ENCODE measurements around the gene WASHC3. TPM values are rescaled to one million over a fixed set of nuclear protein-coding genes. Genes with fewer than 3 reads are reported as not detected.

The WASHC3 gene
- total RNA-seq, 3 donors from 2014 or later = 18.8 to 24.9 (median 22.6) TPM

GRCh38 chr12:101968770-101969169 lies 93.0 kb downstream of the WASHC3 start:
- Mint-ChIP-seq H3K4me3 (no peak overlapping the region), H3K9me3 (peaks cover 7% of the 10 kb centered on the region), H3K27me3 (ENCODE audit: low read depth) (peaks cover 4% of the 10 kb centered on the region), H3K36me3 (ENCODE audit: insufficient read depth) (no peaks in the 10 kb centered on the region), H3K4me1 (ENCODE audit: low read depth) (peaks cover 17% of the 10 kb centered on the region)
- DNase-seq (no peak), ATAC-seq (peak in 1 of 2 donors; percentile 71)

GRCh38 chr12:101967506-101967905 lies 94.3 kb downstream of the WASHC3 start:
- Mint-ChIP-seq H3K9me3 (peaks cover 7% of the 10 kb centered on the region), H3K36me3 (ENCODE audit: insufficient read depth) (no peaks in the 10 kb centered on the region), H3K27me3 (ENCODE audit: low read depth) (peaks cover 4% of the 10 kb centered on the region), H3K4me3 (no peak overlapping the region), H3K4me1 (ENCODE audit: low read depth) (peaks cover 17% of the 10 kb centered on the region)
- ATAC-seq (no peak), DNase-seq (no peak)

- Mint-ChIP-seq H3K36me3 (ENCODE audit: insufficient read depth) (no peaks in the 10 kb centered on the region), H3K27me3 (ENCODE audit: low read depth) (peaks cover 2% of the 10 kb centered on the region), H3K4me1 (ENCODE audit: low read depth) (peaks cover 17% of the 10 kb centered on the region), H3K9me3 (peaks cover 5% of the 10 kb centered on the region), H3K4me3 (no peak overlapping the region)
- DNase-seq (no peak), ATAC-seq (no peak)
These were observed 95.3 kb downstream of the WASHC3 start for GRCh38 chr12:101966496-101966895.

GRCh38 chr12:101963697-101964096 lies 98.1 kb downstream of the WASHC3 start:
- H3K4me1 Mint-ChIP-seq (ENCODE audit: low read depth) = peaks cover 13% of the 10 kb centered on the region
- H3K4me3 Mint-ChIP-seq = no peak overlapping the region
- no peaks in the 10 kb centered on the region for H3K36me3 Mint-ChIP-seq (ENCODE audit: insufficient read depth)
- DNase-seq (no peak), ATAC-seq (no peak)
- H3K9me3 Mint-ChIP-seq = peaks cover 8% of the 10 kb centered on the region
- H3K27me3 Mint-ChIP-seq (ENCODE audit: low read depth) = no peaks in the 10 kb centered on the region

Other genes starting within 250 kb of the WASHC3 start
- gene GNPTAB, start 231.0 kb downstream of the WASHC3 start, total RNA-seq = 10 to 100 TPM; 25.3 to 31.9 (median 29.6) TPM
- gene DRAM1, start 184.4 kb downstream of the WASHC3 start, total RNA-seq = 1 to 10 TPM; 1.7 to 3.4 (median 3.1) TPM
- gene NUP37, start 58.1 kb upstream of the WASHC3 start, total RNA-seq = 10 to 100 TPM; 46.5 to 64.5 (median 55.6) TPM
- 1 to 10 TPM; 6.0 to 8.9 (median 7.8) TPM for gene PARPBP, start 58.2 kb upstream of the WASHC3 start, total RNA-seq
- gene PMCH, start 135.8 kb upstream of the WASHC3 start, total RNA-seq = under 1 TPM in 2 of 3 donors, not detected in 1; 0.30 to 0.45 TPM